GM19025 (cell line): ENCODE data around the gene MDN1.
"Not testable (repeated sequence)": the region's sequence is repeated elsewhere in the genome, so short reads cannot be mapped to it uniquely, and the experiment has no call there.

ENCODE experiments used
- ATAC-seq: cut with Tn5 transposase; IDR thresholded peaks from one replicate; pipeline ENCODE4 v1.9.1; 2021; ENCODE audit warnings: mild to moderate bottlenecking, low read depth, moderate library complexity; ENCODE audit not compliant: unreplicated experiment

Gene MDN1

GRCh38 chr6:89826029-89826528, 6.5 kb upstream of the MDN1 start:
- ATAC-seq, result no peak

DNA sequence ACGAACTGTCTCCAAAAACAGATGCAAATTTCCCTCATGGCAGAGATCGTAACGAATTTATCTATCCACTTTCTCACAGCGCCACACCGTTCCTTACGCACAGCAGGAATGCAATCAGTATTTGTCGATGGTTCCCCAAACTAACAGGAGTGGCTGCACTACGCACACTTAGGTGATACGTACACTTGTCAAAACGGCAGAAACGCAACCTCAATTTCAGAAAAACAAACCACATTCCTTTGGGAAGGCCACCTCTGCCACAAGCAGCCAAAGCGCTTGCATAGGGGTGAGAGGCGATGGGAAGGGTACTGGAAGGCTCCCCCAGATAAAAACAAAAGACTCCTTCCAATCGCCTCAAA, 638 bp downstream of the MDN1 start:
- peak; percentile 6 for ATAC-seq

DNA sequence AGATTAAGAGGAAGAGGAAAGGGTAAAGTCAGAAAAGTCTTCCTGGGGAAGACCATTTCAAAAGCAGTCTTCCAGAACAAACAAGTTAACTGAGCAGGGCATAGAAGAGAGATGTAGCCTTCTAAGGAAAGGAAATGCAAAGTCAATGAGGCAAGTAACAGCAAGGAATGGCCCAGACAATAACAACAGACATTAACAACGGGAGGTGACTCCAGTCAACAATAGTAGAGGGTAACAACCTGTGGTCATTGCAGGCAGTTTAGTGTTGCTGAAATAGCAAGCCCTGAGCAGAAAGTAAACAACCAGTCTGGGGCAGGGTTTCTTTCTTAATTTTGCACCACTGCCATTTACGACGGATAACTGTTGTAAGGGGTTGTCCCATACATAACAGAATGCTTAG, 2.1 kb downstream of the MDN1 start:
- no peak for ATAC-seq

DNA sequence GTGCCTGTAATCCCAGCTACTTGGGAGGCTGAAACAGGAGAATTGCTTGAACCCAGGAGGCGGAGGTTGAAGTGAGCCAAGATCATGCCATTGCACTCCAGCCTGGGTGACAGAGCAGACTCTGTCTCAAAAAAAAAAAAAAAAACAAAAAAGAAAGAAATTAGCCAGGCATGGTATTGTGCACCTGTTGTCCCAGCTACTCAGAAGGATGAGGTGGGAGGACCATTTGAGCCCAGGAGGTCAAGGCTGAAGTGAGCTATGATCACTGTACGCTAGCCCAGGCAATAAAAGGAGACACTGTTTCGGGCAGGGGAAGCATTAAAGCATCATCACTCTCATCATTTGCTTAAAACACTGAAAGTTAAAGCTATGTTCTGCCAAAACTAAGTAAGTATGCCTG, 6.2 kb downstream of the MDN1 start:
- not testable (repeated sequence) for ATAC-seq

GRCh38 chr6:89807581-89807980, 12.0 kb downstream of the MDN1 start:
- ATAC-seq, result no peak

GRCh38 chr6:89805814-89806371, 13.7 kb downstream of the MDN1 start:
- ATAC-seq, result no peak

- no peak for ATAC-seq
These were observed 16.3 kb downstream of the MDN1 start for GRCh38 chr6:89803271-89803670.

DNA sequence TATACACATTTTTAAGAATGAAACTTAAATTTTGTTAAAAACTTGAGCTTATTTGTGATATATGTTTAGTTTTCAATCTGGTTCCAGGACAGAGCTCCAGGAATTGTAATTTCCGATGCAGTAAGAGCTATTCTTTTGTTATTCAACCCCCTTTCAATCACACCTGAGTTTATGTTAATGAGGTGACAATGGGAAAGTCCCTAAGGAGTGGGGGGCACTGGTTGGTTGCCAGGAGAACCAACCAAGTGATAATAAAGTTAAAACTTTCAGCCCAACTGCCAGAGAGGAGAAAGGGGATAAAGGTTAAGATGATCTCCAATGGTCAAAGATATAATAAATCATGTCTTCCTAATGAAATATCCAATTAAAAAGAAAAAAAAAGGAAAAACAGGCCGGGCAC, 19.8 kb downstream of the MDN1 start:
- ATAC-seq, result no peak

DNA sequence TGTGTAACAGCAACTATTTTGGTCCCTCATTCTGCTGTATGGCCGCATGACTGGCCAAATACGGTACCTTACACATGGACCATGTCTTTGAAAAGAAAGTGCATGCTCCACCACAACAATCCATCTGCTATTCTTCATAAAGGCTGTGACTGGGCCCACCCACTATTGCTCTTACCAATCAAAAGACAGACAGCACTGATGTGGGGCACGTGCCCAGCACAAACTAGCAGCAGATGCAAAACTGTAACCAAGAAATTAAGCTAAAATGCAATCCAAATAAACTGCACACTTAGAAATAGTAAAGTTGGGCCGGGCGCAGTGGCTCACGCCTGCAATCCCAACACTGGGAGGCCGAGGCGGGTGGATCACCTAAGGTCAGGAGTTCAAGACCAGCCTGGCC, 20.5 kb downstream of the MDN1 start:
- no peak for ATAC-seq

DNA sequence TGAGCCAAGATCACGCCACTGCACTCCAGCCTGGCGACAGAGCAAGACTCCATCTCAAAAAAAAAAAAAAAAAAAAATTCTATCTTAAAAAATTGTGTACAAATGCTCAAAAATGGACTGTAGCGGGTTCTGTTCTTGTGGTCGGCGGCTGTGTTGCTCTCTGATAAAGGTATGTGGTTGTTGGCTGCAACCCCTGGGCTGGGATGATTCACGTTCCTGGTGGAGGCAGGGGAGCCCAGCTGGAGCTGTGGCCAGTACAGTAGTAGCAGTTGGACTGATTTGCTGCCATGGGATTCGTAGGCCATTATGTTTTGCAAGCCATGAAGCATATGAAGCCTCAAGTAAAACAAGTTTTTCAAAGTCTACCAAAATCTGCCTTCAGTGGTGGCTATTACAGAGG, 22.3 kb downstream of the MDN1 start:
- no peak for ATAC-seq

DNA sequence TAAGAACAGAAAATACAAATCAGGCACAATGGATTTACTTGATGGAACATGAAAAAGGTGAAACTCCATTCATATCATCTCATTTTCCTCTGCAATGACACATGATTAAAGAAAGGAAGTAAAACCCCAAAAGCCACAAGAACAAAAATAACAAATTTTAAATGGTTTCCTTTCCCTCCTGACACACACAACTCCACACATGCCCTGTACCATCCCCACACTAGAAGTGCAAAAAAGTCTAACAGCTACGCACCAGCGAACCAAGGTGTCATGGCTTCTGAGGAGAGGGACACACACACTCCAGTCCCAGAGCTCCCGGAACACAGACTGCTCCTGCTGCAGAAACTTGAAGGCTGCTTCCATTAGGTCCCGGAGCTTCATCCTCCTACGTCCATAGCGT, 25.3 kb downstream of the MDN1 start:
- no peak for ATAC-seq

GRCh38 chr6:89793586-89793985, 26.0 kb downstream of the MDN1 start:
- no peak for ATAC-seq

DNA sequence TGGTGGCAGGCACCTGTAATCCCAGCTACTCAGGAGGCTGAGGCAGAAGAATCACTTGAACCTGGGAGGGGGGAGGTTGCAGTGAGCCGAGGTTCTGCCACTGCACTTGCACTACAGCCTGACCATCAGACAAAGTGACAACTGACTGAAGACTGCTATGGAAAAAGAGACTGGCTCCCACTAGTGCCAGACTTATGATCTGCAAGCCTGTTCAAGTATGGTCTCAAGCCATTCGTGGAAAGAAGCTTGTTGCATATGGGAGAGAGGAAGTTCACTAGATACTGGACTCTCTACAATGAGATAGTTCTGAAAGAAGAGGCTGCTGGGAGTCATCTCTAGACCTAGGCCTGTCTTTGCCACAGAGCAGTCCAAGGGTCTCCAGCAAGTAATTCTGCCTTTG, 26.7 kb downstream of the MDN1 start:
- peak; percentile 61 for ATAC-seq

DNA sequence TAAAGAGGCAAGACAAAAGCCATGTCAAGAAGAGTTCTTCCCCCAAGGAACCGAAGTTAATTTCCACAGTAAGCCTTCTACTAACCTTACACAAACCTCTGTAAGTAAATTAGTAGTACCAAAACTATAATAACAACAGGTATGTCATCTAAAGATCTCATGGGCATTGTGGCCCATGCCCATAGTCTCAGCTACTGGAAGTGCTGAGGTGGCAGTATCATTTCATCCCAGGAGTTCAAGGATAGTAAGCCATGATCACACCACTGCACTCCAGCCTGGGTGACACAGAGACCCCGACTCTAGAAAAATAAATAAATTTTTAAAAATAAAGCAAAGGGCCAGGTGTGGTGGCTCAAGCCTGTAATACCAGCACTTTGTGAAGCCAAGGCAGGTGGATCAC, 29.2 kb downstream of the MDN1 start:
- no peak for ATAC-seq

DNA sequence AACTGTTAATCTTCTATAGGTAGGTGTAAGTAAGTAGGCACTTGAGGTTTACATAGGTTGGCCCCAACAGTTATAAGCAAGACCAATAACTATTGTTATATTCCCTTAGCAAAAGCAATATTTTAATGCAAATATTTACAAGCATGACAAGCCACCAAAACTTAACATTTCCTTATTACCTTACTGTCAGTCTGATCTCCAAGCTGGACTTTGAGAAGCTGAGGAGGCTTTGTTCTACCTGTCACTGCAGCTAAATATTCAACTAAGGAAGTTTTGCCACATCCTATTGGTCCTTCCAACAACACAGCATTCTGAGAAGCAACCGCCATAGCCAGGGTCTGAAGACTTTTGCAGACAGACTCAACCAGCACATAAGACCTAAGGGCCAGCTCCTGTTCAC, 29.6 kb downstream of the MDN1 start:
- ATAC-seq, result no peak

DNA sequence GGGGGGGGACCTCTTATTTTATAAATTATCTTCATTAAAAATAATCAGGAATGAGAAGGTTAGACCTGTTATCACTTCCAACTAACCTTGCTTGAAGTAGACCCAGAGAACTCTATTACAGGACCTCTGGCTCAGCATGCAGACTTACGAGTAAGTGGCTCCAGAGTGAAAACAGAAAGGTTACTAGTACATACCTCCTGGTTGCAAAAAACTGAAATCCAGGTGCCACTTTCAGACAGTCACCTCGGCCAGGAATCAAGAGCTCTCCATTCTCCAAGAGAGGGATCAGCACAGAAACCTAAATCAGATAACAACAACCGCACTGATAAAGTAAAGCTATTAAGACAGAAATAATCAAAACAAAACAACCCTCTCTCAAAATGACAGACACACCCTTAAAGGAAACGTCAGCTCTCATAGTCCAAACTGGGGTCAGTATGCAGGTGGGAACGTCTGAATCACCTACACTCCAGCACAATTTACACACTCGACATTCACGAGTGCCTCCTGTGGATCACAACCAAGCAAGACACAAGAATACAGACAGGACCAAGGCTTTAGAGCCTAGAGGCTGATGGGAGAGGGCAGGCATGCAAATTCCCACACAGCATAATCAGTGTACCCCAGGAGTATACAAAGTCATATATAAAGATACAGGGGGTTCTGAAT, 31.8 kb downstream of the MDN1 start:
- ATAC-seq, result no peak

- ATAC-seq, result no peak
These were observed 32.6 kb downstream of the MDN1 start for GRCh38 chr6:89786970-89787369.

DNA sequence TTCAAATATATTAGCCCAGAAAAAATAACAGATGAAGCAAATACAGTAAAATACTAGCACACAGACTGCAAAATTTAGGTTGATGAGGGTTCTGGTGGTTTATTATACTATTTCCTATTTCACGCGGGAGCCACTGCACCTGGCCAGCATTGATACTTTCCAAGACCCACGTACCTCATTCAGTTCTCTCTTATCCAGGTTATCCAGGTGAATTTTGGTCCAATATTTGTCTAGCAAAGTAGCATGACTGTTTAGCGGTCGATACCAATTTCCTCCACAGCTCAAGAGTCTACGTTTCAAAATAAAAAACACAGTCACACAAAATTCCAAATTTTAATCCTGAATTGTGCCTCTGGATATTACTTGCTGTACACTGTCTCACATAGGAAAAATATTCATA, 34.8 kb downstream of the MDN1 start:
- ATAC-seq, result no peak

DNA sequence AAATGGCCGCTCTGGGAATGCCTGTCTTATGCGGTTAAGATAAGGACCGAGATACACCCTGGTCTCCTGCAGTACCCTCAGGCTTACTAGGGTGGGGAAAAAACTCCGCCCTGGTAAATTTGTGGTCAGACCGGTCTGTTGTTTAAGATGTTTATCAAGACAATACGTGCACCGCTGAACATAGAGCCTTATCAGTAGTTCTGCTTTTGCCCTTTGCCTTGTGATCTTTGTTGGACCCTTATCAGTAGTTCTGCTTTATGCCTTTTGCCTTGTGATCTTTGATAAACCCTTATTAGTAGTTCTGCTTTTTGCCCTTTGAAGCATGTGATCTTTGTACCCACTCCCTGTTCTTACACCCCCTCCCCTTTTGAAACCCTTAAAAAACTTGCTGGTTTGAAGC, 36.3 kb downstream of the MDN1 start:
- ATAC-seq, result not testable (repeated sequence)

DNA sequence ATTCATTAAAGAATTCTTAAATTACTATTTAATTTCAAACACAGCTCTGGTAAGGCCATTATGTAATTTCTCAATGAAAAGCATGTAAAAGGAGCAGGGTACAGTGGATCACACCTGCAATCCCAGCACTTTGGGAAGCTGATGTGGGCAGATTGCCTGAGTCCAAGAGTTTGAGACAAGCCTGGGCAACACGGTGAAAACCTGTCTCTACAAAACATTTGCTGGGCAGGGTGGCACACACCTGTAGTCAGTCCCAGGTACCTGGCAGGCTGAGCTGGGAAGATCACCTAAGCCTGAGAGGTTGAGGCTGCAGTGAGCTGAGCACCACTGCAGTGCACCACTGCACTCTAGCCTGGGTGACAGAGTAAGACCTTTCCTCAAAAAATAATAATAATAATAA, 37.4 kb downstream of the MDN1 start:
- no peak for ATAC-seq

DNA sequence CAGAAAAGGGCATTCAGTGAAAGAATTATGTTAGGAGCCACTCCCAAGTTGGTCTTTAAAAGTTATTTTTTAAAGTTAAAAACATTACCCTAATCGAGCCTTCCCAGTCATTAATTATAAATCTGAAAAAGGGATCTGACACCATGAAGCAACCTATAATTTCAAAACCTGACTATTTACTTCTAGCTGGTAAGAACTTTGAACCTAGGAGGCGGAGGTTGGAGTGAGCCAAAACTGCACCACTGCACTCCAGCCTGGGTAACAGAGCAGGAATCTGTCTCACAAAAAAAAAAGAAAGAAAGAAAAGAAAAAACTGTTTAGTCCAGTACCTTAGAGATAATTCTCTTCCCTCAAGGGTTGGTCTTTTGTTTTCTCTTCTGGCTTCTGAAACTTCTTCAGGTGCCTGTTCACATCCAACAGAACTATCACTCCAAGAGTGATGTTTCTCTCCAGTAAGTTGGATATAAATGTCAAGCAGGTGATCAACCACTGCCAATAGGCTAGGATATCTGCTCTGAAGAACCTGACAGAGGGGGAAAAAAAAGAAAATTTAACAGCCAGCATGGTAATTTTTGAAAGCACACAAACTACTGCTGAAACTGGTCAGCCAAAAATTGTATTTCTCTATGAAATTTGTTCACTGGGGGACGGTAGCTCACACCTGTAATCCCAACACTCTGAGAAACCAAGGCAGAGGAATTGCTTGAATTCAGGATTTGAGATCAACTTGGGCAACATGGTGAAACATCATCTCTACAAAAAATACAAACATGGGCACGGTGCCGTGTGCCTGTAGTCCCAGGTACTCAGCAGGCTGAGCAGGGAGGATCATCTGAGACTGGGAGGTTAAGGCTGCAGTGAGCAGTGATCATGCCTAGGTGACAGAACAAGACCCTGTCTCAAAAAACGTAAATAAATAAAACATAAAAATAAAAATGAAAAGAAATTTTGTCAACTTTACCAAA, 38.2 kb downstream of the MDN1 start:
- no peak for ATAC-seq
